HG03558 (cell line): ENCODE data around the gene CLDN5.
"Not testable (repeated sequence)": the region's sequence is repeated elsewhere in the genome, so short reads cannot be mapped to it uniquely, and the experiment has no call there.

Experiments
- ATAC-seq: cut with Tn5 transposase; IDR thresholded peaks from one replicate; pipeline ENCODE4 v1.9.1; 2021; ENCODE audit warnings: moderate number of reproducible peaks; ENCODE audit not compliant: unreplicated experiment; ENCODE audit errors: extremely low read depth

The CLDN5 gene

DNA sequence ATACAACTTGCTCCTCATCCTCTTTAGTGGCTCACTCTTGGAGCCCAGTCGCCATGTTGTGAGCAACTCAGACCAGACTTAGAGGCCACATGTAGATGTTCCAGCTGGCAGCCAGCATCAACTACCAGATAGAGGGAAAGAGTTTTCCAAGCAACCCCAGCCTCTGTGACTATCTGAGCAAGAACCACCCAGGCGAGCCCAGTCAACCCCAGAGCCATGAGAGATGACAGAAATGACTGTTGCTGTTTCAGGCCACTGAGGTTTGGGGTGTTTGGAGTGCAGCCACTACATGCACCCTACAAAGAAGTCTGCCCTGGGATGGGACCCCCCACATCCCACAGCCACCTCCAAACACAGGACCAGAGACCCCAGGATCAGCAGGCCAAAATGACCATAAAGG, 24.8 kb upstream of the CLDN5 start:
- ATAC-seq: no peak

GRCh38 chr22:19548427-19548826, 24.2 kb upstream of the CLDN5 start:
- ATAC-seq: not testable (repeated sequence)

DNA sequence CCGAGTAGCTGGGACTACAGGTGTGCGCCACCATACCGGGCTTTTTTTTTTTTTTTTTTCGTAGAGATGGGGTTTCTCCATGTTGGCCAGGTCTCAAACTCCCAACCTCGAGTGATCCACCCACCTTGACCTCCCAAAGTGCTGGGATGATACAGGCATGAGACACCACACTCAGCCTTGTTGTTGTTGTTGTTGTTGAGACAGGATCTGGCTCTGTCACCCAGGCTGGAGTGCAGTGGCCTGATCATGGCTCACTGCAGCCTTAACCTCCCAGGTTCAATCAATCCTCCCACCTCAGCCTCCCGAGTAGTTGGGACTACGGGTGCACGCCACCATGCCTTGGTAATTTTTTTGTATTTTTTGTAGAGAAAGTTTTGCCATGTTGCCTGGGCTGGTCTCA, 23.4 kb upstream of the CLDN5 start:
- ATAC-seq: no peak

DNA sequence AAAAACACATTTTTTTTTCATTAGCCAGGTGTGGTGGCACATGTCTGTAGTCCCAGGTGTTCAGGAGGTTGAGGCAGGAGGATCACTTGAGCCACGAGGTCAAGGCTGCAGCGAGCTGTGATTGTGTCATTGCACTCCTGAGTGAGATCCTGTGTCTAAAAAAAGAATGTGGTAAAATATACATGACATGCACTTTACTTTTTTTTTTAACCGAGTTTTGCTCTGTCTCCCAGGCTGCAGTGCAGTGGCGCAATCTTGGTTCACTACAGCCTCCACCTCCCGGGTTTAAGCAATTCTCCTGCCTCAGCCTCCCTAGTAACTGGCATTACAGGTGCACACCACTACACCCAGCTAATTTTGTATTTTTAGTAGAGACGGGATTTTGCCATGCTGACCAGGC, 22.5 kb upstream of the CLDN5 start:
- no peak for ATAC-seq

DNA sequence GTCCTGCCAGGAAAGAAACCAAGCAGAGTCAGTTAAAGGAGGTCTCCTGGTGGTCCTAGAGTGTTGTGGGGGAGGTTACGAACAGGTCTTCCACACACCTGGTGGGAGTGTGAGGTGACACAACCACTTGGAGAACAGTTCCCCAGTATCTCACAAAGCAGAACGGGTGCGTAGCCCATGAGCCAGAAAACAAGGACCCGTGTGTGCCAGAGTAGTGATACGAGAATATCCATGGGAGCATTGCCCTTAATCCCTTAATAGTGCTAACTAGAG, 21.7 kb upstream of the CLDN5 start:
- no peak for ATAC-seq

DNA sequence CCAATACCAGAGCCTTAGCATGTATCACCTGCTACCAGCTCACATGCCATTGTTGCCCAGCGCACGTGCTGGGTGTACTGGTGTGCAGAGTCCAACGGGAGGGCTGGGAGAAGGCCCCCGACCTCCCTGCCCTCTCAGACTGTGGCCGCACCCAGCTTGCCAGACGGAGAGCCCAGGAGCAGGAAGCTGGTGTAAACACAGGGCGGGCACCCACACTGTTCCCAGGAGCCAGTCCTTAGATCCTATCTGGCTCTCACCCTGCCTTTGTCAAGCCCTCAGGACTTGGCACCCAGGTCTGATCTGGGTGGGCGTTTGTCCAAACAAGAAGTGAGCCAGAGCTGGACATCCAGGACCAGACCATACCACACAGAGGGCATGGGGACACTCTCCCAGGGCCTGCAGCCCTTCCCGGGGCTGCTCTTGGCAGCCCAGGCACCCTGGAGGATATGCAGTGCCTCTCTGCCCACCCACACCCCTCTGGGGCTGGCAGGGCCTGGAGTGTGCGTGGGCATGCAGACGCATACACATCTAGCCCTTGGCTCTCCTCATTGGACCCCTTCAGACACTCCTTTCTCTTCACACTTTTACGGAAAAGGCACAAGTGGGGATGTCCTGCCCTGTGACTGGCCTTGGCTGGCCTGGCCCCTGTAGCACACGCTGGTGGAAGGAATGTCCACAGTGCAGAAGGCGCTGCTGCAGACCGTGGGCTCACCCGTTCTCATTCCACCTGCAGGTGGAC, 19.9 kb upstream of the CLDN5 start:
- no peak for ATAC-seq

DNA sequence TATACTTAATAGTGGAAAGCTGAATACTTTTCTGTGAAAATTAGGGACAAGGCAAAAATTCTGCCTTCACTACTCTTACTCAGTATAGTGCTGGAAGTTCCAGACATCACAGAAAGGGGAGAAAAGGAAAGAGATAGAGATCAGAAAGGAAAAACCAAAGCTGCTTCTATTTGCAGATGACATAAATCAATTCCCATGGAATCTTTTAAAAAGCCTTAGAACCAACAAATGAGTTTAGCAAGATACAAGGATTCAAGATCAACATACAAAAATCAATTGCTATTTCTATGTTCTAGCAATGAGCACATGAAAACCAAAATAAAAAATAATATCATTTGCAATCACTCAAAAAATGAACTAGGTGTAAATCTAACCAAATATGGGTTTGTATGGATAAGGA, 16.2 kb upstream of the CLDN5 start:
- no peak for ATAC-seq

DNA sequence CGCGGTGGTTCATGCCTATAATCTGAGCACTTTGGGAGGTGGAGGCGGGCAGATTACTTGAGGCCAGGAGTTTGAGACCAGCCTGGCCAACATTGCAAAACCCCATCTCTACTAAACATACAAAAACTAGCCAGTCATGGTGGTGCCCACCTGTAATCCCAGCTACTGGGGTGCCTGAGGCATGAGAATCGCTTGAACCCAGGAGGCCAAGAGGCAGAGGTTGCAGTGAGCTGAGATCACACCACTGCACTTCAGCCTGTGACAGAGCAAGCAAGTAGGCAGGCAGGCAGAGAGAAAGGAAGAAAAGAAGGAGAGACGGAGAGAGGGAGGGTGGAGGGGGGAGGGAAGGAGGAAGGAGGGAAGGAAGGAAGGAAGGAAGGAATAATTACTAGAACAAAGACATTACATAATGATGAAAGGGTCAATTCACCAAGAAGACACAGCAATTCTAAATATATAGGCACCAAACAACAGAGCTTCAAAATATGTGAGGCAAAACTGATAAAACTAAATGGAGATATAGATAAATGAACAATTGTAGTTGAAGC, 13.8 kb upstream of the CLDN5 start:
- no peak for ATAC-seq

DNA sequence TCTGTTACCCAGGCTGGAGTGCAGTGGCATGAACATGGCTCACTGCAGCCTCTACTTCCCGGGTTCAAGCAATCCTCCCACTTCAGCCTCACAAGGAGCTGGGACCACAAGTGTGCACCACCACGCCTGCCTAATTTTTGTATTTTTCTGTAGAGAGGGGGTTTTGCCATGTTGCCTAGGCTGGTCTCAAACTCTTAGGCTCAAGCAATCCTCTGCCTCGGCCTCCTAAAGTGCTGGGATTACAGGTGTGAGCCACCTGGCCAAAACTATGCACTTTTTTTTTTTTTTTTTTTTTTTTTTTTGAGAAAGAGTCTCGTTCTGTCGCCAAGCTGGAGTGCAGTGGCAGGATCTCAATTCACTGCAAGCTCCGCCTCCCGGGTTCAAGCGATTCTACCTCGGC, 12.4 kb upstream of the CLDN5 start:
- no peak for ATAC-seq

GRCh38 chr22:19535001-19535400, 10.8 kb upstream of the CLDN5 start:
- ATAC-seq: no peak

DNA sequence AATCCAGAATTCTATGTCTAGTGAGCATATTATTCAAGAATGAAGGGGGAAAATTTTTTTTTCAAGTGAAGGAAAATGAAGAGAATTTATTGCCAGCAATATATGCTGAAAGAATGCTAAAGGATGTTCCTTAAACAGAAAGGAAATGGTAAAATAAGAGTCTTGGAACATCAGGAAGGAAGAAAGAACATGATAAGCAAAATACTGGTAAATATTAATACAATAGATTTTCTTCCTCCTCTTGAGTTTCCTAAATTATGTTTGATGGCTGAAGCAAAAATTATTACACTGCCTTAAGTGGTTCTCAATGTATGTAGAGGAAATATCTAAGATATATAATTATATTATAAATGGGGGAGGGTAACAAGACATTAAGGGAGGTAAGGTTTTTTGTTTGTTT, 9.6 kb upstream of the CLDN5 start:
- no peak for ATAC-seq

GRCh38 chr22:19533049-19533626, 8.9 kb upstream of the CLDN5 start:
- no peak for ATAC-seq

DNA sequence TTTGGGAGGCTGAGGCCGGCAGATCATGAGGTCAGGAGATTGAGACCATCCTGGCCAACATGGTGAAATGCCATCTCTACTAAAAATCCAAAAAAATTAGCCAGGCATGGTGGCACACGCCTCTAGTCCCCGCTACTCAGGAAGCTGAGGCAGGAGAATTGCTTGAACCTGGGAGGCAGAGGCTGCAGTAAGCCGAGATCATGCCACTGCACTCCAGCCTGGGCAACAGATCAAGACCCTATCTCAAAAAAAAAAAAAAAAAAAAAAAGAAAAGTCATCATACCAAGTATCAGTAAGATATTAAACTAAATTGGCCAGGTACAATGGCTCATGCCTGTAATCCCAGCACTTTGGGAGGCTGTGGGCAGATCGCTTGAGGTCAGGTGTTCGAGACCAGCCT, 7.1 kb upstream of the CLDN5 start:
- not testable (repeated sequence) for ATAC-seq

GRCh38 chr22:19530751-19531150, 6.5 kb upstream of the CLDN5 start:
- no peak for ATAC-seq

GRCh38 chr22:19529811-19530210, 5.6 kb upstream of the CLDN5 start:
- ATAC-seq: no peak

DNA sequence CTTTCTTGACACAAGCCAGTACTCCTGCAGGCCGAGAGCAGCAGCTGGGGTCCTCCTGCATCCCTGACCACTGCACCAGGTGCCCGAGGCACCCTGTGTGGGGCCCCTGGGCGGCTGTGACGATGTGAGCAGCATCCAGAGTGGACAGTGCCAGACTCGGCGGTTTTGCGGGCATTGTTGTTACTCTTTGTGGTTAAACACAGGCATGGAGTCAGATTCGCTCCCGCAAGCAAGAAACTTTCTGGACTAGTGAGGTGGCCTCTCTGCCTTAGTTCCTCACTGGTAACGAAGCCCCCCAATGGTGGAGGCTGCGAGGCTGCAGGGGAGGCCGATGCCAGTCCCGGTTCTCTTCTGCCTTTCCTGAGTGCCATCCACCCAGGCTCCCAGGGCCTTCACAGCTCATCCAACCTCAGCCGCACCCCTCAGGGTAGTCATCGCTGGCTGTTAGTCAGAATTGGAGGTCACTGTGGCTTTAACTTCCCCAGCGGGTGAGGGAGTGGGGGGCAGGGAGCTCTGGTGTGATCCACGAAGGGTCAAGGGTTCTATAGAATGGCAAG, 3.7 kb upstream of the CLDN5 start:
- no peak for ATAC-seq

GRCh38 chr22:19527321-19527721, 3.1 kb upstream of the CLDN5 start:
- ATAC-seq: no peak

DNA sequence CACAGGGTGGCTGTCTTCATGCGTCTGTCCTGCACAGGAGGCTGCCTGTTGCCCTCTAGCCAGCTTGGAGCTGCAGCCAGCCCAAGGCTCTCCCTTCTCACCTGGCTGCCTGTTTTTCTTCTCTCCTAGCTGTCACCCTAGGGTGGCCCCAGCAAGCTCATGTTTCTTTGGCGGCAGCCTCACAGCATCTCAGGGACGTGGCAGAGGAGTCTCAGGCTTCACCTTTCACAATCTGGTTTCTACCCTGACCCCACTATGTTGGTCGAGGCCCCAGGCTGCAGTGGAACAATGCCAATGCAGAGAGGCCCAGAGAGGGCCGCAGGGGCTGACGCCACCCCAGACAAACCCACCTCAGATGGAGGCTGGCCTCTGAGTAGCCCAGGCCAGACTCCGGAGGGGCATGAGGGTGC, 2.5 kb upstream of the CLDN5 start:
- no peak for ATAC-seq

DNA sequence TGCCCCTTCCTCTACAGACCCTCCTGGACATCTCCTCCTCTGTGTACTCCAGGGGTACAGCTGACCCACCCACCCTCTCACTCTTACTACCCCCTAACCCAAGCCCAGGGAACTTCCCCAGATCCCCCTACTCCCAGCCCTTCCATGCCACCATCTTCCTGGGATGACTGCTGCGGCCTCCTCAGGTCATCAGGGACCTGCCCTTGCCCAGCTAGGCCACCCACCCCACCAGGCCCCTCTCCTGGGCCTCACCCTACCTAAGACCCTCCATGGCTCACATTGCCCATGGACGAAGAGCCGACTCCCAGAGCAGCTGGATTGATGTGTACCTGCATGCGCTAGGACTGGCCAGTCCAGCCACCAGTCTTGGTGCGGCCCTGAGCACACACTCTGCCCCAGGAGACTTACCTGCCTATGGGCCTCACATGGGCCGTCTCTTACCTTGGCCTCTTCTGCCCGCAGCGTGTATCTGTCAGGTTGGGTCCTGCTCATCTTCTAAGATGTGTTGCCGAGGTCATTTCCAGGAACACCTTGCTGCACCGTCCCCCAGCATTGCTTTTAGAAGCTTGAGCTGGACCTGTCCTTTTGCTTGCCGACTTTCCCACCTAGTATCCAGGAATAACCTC, 2.0 kb upstream of the CLDN5 start:
- ATAC-seq: no peak

DNA sequence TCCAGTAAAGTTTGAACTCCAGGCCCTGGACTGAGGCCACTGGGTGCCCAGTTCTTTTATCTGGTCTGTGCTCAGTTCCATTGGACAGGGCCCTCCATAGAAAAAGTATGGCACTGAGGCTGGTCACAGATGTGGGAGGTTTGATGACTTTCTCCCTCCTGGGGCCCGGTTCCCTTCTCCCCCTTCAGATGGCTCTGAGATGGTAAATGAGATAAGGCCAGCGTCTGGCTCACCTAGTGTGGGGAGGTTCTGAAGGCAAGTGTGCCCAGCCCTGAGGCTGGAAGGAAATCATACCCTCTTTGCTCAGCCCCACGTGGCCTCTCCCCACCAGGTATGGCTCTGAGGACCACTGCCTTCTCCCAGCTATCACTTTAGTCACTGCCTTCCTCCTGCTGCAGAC, 1.5 kb upstream of the CLDN5 start:
- ATAC-seq: no peak

DNA sequence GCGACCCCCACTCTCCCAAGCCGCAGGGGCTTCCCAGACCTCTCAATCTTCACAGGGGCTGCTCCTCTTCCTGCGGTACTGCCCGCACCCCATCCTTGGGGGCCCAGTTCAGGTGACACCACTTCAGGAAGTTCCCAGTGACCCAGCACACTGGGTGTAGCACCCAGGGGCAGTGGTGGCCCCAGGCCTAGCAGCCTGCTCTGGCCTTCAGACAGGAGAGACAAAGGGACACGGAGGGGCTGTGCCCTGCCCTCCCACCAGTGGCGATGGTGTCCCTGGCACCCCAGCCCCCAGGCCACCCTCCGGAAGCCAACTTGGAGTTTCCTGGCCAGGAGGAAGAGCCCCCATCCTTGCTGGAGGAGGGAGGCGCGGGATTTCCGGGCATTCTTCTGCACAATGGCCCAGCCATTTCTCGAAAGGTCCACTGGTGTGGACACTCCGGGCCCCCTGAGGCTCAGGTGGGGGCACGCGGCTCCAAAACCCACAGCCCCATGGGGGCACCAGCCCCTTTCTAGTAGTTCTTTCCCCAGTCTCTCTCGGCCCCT, 978 bp upstream of the CLDN5 start:
- ATAC-seq: no peak
